HepG2 (cell line): ENCODE data around the gene AGPAT2. TPM values are rescaled to one million over a fixed set of nuclear protein-coding genes. Genes with fewer than 3 reads are reported as not detected.
A peak's percentile ranks its signal among the peaks of the same experiment; 100 is the strongest.

ENCODE experiments used
- ATF1 ChIP-seq: IDR thresholded peaks from 2 replicates; pipeline ENCODE4 v1.6.1; 2016; ENCODE audit warnings: mild to moderate bottlenecking, control low read depth
- HOXD1 ChIP-seq: sonication (generic); formaldehyde crosslinking; IDR thresholded peaks from 2 replicates; pipeline ENCODE4 v1.5.0; 2020; ENCODE audit warnings: missing genetic modification reagents
- MAZ ChIP-seq, 2 experiments: sonication (generic) in 1 of 2; formaldehyde crosslinking in 1 of 2; IDR thresholded peaks; 2 replicates each; pipeline versions ENCODE4 v1.5.0 to v1.6.1; 2012 to 2020; ENCODE audit warnings: low read depth in 2 of 2, mild to moderate bottlenecking in 2 of 2, borderline replicate concordance in 1 of 2, improper control_type of control experiment in 1 of 2, low read length in 1 of 2, missing genetic modification reagents in 1 of 2, moderate library complexity in 1 of 2
- NBN ChIP-seq: fragments of 450-650 bp; conservative IDR thresholded peaks from 2 replicates; pipeline ENCODE4 v1.6.1; 2017
- NONO ChIP-seq, 2 experiments: fragments of 450-650 bp in 1 of 2; sonication (generic) in 1 of 2; formaldehyde crosslinking in 1 of 2; IDR thresholded peaks in 1 of 2; conservative IDR thresholded peaks in 1 of 2; 2 replicates each; pipeline versions ENCODE4 v1.6.1 to v1.8.0; 2017 to 2022; ENCODE audit warnings: mild to moderate bottlenecking in 1 of 2, missing genetic modification reagents in 1 of 2, moderate library complexity in 1 of 2
- NR2F1 ChIP-seq, 2 experiments: fragments of 450-650 bp in 1 of 2; formaldehyde crosslinking in 1 of 2; IDR thresholded peaks; 2 replicates each; pipeline versions ENCODE4 v1.5.0 to v1.6.1; 2016 to 2020; ENCODE audit warnings: mild to moderate bottlenecking in 1 of 2, missing compliant biosample characterization in 1 of 2, missing genetic modification reagents in 1 of 2, moderate library complexity in 1 of 2
- SOX5 ChIP-seq: IDR thresholded peaks from 2 replicates; pipeline ENCODE4 v1.6.1; 2016; ENCODE audit warnings: borderline replicate concordance
- TP53 ChIP-seq: sonication (generic); formaldehyde crosslinking; conservative IDR thresholded peaks from 2 replicates; pipeline ENCODE4 v1.4.0; 2020; ENCODE audit warnings: missing genetic modification reagents
- YEATS4 ChIP-seq: sonication (generic); formaldehyde crosslinking; IDR thresholded peaks from 2 replicates; pipeline ENCODE4 v1.4.0; 2020; ENCODE audit warnings: missing genetic modification reagents, borderline replicate concordance
- ZFP36 ChIP-seq: fragments of 150-350 bp; IDR thresholded peaks from 2 replicates; pipeline ENCODE4 v1.6.1; 2018; ENCODE audit warnings: borderline replicate concordance, low read length, low read depth; ENCODE audit not compliant: partially characterized antibody
- ZNF180 ChIP-seq: sonication (generic); formaldehyde crosslinking; IDR thresholded peaks from 2 replicates; pipeline ENCODE4 v1.4.0; 2020; ENCODE audit warnings: low read depth, missing genetic modification reagents, borderline replicate concordance
- ZNF282 ChIP-seq: fragments of 450-650 bp; IDR thresholded peaks from 2 replicates; pipeline ENCODE4 v1.6.1; 2018; ENCODE audit not compliant: partially characterized antibody
- ZNF329 ChIP-seq: sonication (generic); formaldehyde crosslinking; IDR thresholded peaks from 2 replicates; pipeline ENCODE4 v1.9.0; 2021; ENCODE audit warnings: low read depth, mild to moderate bottlenecking, missing genetic modification reagents
- ZNF34 ChIP-seq: sonication (generic); formaldehyde crosslinking; IDR thresholded peaks from 2 replicates; pipeline ENCODE4 v1.4.0; 2020; ENCODE audit warnings: mild to moderate bottlenecking, missing genetic modification reagents, borderline replicate concordance
- ZNF652 ChIP-seq: IDR thresholded peaks from 2 replicates; pipeline ENCODE4 v1.6.1; 2016; ENCODE audit warnings: low read depth, borderline replicate concordance
- ZSCAN5A ChIP-seq: sonication (generic); formaldehyde crosslinking; IDR thresholded peaks from 2 replicates; pipeline ENCODE4 v1.8.0; 2022; ENCODE audit warnings: mild to moderate bottlenecking, missing genetic modification reagents, borderline replicate concordance
- polyA plus RNA-seq, 8 experiments: library from polyadenylated mRNA; depleted of rRNA in 3 of 8; stranded (reverse) in 7 of 8; unstranded in 1 of 8; fragments of >200 nt; fragmentation: Illumina TruSeq in 4 of 8; extraction: Trizol in 4 of 8; gene quantifications; 2 replicates each; pipeline versions ENCODE4 v1.2.1 to v1.2.3, GENCODE V29; 2011 to 2016; ENCODE audit warnings: low read depth in 4 of 8, missing spikeins in 1 of 8, mixed read lengths in 1 of 8; ENCODE audit not compliant: insufficient read depth in 1 of 8
- total RNA-seq, 5 experiments: library from RNA; depleted of rRNA; stranded (reverse); fragments of >200 nt; fragmentation: Illumina TruSeq; extraction: Trizol; gene quantifications; 2 replicates each; pipeline ENCODE4 v1.2.3, GENCODE V29; 2016; ENCODE audit warnings: low read depth in 1 of 5
- TF ChIP-seq, protein P1 (sequence below), 2 experiments: fragments of 450-650 bp in 1 of 2; sonication (generic) in 1 of 2; formaldehyde crosslinking; IDR thresholded peaks; 2 replicates each; pipeline versions ENCODE4 v1.5.0 to v1.8.0; 2020 to 2022; ENCODE audit warnings: mild to moderate bottlenecking in 1 of 2, missing genetic modification reagents in 1 of 2
- TF ChIP-seq, protein P2 (sequence below): sonication (generic); formaldehyde crosslinking; IDR thresholded peaks from 2 replicates; pipeline ENCODE4 v1.5.1; 2020; ENCODE audit warnings: mild to moderate bottlenecking, missing genetic modification reagents, borderline replicate concordance
- TF ChIP-seq, protein P3 (sequence below): sonication (generic); formaldehyde crosslinking; IDR thresholded peaks from 2 replicates; pipeline ENCODE4 v1.4.0; 2020; ENCODE audit warnings: missing genetic modification reagents

The AGPAT2 gene
- total and polyA plus RNA-seq, 2 of the 13 experiments (the other 11 are each of a cell fraction or from before 2014, with no cell fraction given), result 3.9 to 25.8 TPM

- TF ChIP-seq NR2F1 (CRISPR knock-in tag; IDR thresholded peaks at IDR 0.05), result peak in 1 of 2 experiments; percentile 45; a peak in 1 of 4 replicates
- TF ChIP-seq YEATS4, result peak; percentile 100
- TF ChIP-seq ZNF180 (CRISPR knock-in tag), result peak; percentile 92; the same call in 1 of the 2 replicates
- no peak for TF ChIP-seq NONO (IDR thresholded peaks at IDR 0.05)
- peak; percentile 95; the same call in 1 of the 2 replicates for TF ChIP-seq NONO (CRISPR knock-in tag; conservative IDR thresholded peaks at IDR 0.05)
- peak; percentile 89 for TF ChIP-seq HOXD1 (CRISPR knock-in tag)
- TF ChIP-seq ZNF282, result no peak
- TF ChIP-seq ZNF652 (CRISPR knock-in tag), result 0 out of 2 replicates have a peak, but pooled peaks have one; percentile 31
- TF ChIP-seq, protein P1, sequence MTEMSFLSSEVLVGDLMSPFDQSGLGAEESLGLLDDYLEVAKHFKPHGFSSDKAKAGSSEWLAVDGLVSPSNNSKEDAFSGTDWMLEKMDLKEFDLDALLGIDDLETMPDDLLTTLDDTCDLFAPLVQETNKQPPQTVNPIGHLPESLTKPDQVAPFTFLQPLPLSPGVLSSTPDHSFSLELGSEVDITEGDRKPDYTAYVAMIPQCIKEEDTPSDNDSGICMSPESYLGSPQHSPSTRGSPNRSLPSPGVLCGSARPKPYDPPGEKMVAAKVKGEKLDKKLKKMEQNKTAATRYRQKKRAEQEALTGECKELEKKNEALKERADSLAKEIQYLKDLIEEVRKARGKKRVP (CRISPR knock-in tag; IDR thresholded peaks at IDR 0.05), result 0 out of 4 replicates have a peak, but pooled peaks of 1 of the 2 experiments have one; percentile 42
- no peak for TF ChIP-seq ZSCAN5A (CRISPR knock-in tag)
- TF ChIP-seq SOX5 (CRISPR knock-in tag), result peak; percentile 62
- TF ChIP-seq, protein P2, sequence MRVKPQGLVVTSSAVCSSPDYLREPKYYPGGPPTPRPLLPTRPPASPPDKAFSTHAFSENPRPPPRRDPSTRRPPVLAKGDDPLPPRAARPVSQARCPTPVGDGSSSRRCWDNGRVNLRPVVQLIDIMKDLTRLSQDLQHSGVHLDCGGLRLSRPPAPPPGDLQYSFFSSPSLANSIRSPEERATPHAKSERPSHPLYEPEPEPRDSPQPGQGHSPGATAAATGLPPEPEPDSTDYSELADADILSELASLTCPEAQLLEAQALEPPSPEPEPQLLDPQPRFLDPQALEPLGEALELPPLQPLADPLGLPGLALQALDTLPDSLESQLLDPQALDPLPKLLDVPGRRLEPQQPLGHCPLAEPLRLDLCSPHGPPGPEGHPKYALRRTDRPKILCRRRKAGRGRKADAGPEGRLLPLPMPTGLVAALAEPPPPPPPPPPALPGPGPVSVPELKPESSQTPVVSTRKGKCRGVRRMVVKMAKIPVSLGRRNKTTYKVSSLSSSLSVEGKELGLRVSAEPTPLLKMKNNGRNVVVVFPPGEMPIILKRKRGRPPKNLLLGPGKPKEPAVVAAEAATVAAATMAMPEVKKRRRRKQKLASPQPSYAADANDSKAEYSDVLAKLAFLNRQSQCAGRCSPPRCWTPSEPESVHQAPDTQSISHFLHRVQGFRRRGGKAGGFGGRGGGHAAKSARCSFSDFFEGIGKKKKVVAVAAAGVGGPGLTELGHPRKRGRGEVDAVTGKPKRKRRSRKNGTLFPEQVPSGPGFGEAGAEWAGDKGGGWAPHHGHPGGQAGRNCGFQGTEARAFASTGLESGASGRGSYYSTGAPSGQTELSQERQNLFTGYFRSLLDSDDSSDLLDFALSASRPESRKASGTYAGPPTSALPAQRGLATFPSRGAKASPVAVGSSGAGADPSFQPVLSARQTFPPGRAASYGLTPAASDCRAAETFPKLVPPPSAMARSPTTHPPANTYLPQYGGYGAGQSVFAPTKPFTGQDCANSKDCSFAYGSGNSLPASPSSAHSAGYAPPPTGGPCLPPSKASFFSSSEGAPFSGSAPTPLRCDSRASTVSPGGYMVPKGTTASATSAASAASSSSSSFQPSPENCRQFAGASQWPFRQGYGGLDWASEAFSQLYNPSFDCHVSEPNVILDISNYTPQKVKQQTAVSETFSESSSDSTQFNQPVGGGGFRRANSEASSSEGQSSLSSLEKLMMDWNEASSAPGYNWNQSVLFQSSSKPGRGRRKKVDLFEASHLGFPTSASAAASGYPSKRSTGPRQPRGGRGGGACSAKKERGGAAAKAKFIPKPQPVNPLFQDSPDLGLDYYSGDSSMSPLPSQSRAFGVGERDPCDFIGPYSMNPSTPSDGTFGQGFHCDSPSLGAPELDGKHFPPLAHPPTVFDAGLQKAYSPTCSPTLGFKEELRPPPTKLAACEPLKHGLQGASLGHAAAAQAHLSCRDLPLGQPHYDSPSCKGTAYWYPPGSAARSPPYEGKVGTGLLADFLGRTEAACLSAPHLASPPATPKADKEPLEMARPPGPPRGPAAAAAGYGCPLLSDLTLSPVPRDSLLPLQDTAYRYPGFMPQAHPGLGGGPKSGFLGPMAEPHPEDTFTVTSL (CRISPR knock-in tag), result peak; percentile 42; the same call in 1 of the 2 replicates
- peak; percentile 85 for TF ChIP-seq MAZ (IDR thresholded peaks at IDR 0.05; ENCODE audit: borderline replicate concordance, low read depth, low read length)
- peak; percentile 96 for TF ChIP-seq MAZ (CRISPR knock-in tag; IDR thresholded peaks at IDR 0.05; ENCODE audit: low read depth)
- 0 out of 2 replicates have a peak, but pooled peaks have one; percentile 72 for TF ChIP-seq TP53 (CRISPR knock-in tag)
- TF ChIP-seq ZNF329 (CRISPR knock-in tag), result peak; percentile 93
- no peak for TF ChIP-seq NBN
- TF ChIP-seq, protein P3, sequence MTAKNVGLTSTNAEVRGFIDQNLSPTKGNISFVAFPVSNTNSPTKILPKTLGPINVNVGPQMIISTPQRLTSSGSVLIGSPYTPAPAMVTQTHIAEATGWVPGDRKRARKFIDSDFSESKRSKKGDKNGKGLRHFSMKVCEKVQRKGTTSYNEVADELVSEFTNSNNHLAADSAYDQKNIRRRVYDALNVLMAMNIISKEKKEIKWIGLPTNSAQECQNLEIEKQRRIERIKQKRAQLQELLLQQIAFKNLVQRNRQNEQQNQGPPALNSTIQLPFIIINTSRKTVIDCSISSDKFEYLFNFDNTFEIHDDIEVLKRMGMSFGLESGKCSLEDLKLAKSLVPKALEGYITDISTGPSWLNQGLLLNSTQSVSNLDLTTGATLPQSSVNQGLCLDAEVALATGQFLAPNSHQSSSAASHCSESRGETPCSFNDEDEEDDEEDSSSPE (CRISPR knock-in tag), result peak; percentile 81
- 0 out of 2 replicates have a peak, but pooled peaks have one; percentile 31 for TF ChIP-seq ZNF34 (CRISPR knock-in tag)
- peak; percentile 30 for TF ChIP-seq ZFP36
- no peak for TF ChIP-seq ATF1
Observed at GRCh38 chr9:136728080-136728547, 40.9 kb upstream of the AGPAT2 start (continued).
